Right ventricle myocardium inferior (tissue), 1 donor: ENCODE measurements around the gene PLEKHG2. TPM values are rescaled to one million over a fixed set of nuclear protein-coding genes. Genes with fewer than 3 reads are reported as not detected.

Experiments used
- ATAC-seq: fragments of 200-7000 bp; cut with Tn5 transposase; one replicate; pipeline ENCODE4 v1.9.1; 2020; ENCODE audit warnings: mild to moderate bottlenecking, moderate library complexity
- DNase-seq: peaks from one replicate; pipeline ENCODE4 v3.0.0; 2021; ENCODE audit errors: missing footprints
- intact Hi-C: fragments of 100-400 bp; cut with DNase I; formaldehyde crosslinking; loops from one replicate; pipeline ENCODE4 v1.11.0; 2022
- total RNA-seq: library from RNA; stranded (reverse); fragmentation: NEBNext Ultra II Directional; extraction: Animal tissue kit (Norgen Biotek cat#: 25700); gene quantifications from one replicate; pipeline ENCODE4 v1.2.1, GENCODE V29; 2021
- donor health status: DM: no; HTN: yes; CAD: no; lungs with severe emphysema.

The PLEKHG2 gene
- total RNA-seq, 1 donor from 2014 or later: 10.4 TPM

DNA sequence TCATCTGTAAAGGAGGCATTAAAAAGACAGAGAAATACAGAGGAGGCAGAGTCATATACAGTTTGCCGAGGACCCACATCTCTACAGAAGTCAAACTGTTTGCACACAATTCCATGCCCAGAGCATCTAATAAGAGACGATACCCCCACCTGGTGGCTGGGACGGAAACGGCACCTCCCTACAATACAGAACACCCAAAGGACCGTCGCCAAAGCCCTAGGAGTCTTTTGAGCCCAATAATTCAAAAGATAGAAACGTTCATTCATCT is 703 bp upstream of the PLEKHG2 start:
- intact Hi-C loops: loop anchor here (1.0 to 5.0 kb wide), 5 partner anchors 8 to 284 kb away; partner anchors contain the start of genes PAK4, RPS16 and SAMD4B

DNA sequence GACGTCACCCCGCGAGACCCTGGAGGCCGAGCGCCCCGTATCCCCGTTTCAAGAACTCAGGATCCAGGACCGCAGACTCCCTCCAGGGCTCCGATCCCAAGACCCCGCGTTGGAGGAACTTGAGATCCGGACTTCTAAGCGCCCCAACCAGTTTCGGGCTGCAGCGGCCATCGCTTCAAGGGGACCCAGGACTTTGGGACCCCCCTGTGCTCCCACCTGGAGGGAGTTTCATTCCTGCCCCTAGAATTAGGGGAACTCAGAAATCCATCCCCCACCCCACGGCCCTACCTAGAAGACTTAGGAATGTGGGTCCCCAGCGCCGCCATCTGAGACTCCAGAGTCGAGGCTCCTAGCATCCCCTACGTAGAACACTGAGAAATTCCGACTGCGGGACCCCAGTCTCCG is 400 bp downstream of the PLEKHG2 start:
- intact Hi-C loops: loop anchor here (1.0 to 5.0 kb wide), 4 partner anchors 10 to 286 kb away; partner anchors contain the start of genes PAK4, RPS16 and SAMD4B
- no peak for DNase-seq
- ATAC-seq: no peak

More for the DNA sequence above, 703 bp upstream of the PLEKHG2 start:
- DNase-seq (peak; percentile 93), ATAC-seq (peak; percentile 38)

DNA sequence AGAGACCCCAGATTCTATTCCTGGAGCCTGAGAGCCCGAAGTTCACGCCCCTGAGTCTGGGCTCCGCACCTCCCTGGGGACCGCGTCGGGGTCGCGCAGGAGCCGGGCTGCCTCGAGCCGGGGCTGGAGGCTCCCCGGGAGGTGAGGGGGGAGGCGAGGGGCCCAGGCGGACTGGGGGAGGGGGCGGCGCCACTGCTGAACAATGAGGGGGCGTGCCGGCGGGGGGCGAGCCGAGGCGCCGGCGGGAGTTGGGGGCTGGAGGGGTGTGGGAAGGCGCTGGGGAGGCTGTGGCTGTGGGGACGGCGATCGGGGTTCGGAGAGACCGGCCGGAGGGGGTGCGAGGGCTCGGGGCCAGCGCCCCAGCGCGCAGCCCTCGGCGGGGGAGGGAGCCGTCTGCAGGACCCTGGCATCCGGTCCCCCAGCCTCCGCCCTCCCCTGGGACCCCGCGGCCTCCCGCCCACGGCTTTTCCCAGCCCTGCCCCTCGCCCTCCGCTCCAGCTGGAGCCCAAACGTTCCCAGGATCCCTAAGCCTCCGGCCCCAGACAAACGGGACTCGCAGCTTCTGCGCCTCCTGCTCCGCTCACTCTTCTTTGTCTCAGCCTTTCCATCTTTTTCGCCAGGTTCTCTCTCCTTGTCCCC is 922 bp downstream of the PLEKHG2 start:
- ATAC-seq (no peak), DNase-seq (peak; percentile 87)
- intact Hi-C loops: loop anchor here (2.0 to 5.0 kb wide), 3 partner anchors 21 to 286 kb away; partner anchors contain the start of genes PAK4, RPS16 and SAMD4B

DNA sequence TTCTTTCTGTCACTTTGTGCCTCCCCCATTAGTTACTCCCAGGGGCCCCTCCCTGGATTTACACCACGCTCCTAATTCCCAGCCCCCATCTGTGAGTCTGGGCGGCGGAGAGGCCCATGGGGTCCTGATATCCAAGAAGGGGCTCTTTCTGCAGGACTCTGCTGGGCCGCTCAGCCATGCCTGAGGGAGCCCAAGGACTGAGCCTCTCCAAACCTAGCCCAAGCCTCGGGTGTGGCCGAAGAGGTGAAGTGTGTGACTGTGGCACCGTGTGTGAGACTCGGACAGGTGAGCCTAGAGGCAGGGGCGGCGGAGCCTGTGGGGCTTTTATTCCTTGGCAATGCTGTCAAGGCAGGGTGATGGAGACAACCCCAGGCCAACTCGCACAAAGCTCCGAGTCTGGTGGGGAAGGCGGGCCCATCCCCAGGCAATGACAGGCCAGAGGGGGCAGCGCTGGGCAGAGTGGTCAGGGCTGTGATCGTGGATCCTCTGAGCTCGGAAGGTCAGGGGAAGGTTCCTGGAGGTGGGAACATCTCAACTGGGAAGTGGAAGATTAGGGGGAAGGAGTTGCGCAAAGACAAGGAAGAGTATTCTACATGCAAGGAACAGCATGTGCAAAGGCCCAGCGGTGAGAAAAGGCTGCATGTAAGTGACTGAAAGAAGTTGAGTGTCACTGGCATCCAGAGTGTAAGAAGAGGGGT is 1.6 kb downstream of the PLEKHG2 start:
- ATAC-seq (no peak), DNase-seq (peak; percentile 60)
- intact Hi-C loops: loop anchor here (2.0 to 5.0 kb wide), 3 partner anchors 21 to 287 kb away; partner anchors contain the start of genes PAK4, RPS16 and SAMD4B

DNA sequence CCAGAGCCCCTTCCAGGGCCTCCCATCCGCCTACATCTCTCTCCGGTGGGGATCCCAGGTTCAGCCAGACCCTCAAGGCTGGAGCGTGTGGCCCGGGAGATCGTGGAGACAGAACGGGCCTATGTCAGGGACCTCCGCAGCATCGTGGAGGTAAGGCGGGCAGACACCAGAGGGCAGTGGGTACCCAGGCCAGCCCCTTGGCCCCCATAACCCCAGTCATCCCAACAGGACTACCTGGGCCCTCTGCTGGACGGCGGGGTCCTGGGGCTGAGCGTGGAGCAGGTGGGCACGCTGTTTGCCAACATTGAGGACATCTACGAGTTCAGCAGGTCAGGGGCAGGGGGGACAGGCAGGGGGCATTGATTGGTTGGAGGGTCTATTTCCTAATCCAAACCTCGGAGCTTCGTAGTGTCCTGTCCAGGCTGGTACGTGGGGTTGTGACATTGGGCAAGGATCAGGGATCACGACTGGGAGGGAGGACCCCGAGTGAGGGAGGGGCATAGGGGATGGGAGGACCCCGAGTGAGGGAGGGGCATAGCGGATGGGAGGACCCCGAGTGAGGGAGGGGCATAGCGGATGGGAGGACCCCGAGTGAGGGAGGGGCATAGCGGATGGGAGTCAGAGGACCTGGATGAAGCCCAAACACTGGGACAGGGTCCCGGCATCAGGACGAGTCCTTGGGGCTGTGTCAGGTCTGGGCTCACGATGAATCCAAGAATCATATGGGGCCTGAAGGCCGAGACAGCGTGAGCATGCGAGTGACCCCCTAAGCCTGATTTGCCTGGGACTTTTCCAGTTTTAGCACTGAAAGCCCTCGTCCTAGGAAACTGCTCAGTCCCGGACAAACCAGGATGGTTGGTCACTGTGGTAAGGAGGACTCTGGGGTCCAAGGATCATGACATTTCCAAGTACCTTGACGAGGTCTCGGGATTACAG is 2.9 kb downstream of the PLEKHG2 start:
- DNase-seq: peak; percentile 58
- ATAC-seq: no peak
- intact Hi-C loops: no loop called here

DNA sequence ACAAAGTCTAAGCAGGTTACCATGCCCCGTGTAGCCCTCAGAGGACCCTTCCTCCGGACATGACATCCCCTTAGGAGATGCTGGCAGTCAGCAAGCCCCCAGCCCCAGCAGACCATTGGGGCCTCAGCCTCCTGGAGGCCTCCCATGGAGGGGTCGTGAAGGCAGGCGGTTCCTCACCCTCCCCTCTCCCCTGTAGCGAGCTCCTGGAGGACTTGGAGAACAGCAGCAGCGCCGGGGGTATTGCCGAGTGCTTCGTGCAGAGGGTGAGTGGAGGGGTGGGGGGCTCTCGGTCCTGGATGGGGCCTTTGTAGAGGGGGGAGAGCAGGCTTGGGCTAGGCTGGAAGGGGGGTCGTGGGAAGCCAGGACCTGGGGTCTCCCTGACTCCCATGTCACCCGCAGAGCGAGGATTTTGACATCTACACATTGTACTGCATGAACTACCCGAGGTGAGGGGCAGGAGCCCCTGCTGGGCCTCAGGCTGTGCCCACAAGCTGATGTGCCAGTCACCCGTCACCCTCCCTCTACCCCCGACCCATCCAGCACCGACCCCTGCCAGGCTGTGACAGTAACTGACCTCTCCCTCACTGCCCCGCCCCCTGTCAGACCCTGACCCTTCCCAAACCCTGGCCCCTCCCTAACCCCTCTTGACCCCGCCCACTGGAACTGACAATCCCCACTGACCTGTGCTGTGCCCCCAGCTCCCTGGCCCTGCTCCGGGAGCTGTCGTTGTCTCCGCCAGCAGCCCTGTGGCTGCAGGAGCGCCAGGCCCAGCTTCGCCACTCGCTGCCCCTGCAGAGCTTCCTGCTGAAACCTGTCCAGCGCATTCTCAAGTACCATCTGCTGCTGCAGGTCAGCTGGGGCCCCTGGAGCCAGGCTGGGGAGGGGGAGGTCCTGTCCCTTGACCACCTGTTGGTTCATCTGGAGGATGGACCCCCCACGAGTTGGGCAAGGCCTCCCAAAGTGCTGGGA is 4.0 kb downstream of the PLEKHG2 start:
- DNase-seq: peak; percentile 47
- ATAC-seq: no peak
- intact Hi-C loops: no loop called here

DNA sequence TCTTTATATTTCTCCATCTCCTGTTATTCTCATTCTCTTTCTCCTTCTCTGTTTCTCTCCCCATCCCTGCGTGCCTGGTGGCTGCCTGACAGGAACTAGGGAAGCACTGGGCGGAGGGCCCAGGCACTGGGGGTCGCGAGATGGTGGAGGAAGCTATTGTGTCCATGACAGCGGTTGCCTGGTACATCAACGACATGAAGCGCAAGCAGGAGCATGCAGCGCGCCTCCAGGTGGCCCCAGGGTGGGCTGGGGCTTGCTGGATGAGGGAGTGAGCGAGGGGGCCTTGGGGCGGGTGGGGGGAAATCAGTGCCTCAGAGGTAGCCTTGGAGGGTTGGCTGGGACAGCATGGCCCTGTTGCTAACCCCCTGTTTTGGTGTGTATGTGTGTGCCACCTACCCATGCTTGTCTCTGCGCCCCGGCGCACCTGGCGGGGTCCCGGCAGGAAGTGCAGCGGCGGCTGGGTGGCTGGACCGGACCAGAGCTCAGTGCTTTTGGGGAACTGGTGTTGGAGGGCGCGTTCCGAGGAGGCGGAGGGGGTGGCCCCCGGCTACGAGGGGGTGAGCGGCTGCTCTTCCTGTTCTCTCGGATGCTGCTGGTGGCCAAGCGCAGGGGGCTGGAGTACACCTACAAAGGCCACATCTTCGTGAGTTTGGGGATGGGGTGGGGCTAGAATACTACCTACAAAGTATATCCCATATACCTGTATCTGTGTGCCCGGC is 5.2 kb downstream of the PLEKHG2 start:
- ATAC-seq (no peak), DNase-seq (no peak)
- intact Hi-C loops: no loop called here

DNA sequence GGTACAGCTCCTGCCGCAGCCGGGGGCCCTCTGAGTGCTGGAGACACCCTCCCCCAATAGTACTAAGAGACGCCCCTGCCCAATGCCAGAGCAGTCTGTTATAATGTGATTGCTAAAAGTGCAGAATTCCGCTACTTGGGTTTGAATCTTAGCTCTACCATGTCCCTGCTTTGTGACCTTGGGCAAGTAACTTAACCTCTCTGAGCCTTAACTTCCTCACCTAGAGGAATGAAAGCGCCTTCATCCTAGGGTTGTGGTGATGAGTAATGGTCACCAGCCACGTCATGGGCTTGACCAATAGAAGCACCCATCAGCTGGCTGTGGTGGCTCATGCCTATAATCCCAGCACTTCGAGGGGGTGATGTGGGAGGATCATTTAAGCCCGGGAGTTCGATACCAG is 6.5 kb downstream of the PLEKHG2 start:
- DNase-seq: no peak
- intact Hi-C loops: no loop called here

DNA sequence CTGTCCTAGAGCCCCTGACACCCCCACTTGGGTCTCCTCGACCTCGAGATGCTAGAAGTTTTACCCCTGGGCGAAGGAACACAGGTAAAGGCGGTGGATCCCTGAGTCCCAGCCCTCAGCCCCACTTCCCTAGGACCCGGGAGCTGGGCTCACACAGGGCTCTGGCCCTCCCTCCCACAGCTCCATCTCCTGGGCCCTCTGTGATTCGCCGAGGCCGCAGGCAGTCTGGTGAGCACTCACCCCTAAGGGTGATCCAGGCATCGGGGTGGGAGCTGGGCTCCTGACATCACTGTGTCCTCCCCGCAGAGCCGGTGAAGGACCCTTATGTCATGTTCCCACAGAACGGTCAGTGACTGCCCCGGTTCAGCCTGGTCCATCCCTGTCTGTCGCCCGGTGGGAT is 8.3 kb downstream of the PLEKHG2 start:
- ATAC-seq: no peak
- DNase-seq: peak; percentile 49
- intact Hi-C loops: no loop called here

More for the DNA sequence above, 6.5 kb downstream of the PLEKHG2 start:
- ATAC-seq: no peak

DNA sequence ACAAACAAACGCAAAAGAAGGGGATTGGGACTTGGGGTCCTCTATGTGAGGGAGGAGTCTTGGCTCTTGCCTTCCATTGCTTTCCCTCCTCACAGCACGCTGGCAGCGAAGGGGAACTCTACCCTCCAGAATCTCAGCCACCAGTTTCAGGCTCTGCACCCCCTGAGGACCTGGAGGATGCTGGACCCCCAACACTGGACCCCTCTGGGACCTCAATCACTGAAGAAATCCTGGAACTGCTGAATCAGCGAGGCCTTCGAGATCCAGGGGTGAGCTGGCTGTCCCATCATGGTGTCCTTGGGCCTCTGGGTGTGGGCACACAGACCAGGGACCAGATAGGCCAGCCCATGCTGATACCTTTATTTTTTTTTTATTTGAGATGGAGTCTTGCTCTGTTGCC is 9.6 kb downstream of the PLEKHG2 start:
- intact Hi-C loops: no loop called here
- DNase-seq: no peak
- no peak for ATAC-seq

DNA sequence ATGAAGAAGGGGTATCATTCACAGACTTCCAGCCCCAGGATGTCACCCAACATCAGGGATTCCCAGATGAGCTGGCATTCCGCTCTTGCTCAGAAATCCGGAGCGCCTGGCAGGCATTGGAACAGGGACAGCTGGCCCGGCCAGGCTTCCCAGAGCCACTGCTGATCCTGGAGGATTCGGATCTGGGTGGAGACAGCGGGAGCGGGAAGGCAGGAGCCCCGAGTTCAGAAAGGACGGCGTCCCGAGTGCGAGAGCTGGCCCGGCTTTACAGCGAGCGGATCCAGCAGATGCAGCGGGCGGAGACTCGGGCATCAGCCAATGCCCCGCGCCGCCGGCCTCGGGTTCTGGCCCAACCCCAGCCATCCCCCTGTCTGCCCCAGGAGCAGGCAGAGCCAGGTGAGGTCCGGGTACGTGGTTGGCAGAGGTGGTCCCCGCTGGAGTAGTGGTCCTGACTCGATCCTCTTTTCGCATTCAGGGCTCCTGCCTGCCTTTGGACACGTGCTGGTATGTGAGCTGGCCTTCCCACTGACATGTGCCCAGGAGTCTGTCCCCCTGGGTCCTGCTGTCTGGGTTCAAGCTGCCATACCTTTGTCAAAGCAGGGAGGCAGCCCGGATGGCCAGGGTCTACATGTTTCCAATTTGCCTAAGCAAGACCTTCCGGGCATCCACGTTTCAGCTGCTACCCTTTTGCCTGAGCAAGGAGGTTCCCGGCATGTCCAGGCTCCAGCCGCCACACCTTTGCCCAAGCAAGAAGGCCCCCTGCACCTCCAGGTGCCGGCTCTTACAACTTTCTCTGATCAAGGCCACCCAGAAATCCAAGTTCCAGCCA is 11.0 kb downstream of the PLEKHG2 start:
- no peak for DNase-seq
- intact Hi-C loops: no loop called here
- no peak for ATAC-seq

DNA sequence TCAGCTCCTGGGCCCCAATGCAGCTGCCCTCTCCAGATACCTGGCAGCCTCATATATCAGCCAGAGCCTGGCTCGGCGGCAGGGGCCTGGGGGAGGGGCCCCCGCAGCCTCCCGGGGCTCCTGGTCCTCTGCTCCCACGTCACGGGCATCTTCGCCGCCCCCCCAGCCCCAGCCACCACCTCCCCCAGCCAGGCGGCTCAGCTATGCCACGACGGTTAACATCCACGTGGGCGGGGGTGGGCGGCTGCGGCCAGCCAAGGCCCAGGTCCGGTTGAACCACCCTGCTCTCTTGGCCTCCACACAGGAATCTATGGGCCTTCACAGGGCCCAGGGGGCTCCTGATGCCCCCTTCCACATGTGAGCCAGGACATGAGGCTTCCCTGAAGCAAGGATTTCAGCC is 12.5 kb downstream of the PLEKHG2 start:
- no peak for ATAC-seq
- no peak for DNase-seq
- intact Hi-C loops: no loop called here

DNA sequence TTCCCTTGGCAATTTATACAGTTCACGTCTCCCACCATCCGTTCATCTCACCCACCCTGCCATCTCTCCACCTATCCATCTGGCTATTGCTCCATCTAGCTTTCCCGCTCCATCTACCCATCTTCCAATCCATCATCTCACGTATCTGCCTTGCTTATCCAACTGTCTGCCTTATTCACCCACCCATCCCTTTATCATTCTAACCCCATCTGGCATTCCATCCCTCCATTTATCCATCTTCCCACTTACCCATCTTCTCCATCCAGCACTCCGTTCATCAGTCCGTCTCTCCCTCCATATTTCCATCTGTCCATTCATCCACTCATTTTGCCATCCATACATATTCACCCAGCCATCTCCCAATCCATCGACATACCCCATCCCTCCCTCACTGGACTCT is 13.3 kb downstream of the PLEKHG2 start:
- ATAC-seq (no peak), DNase-seq (no peak)
- intact Hi-C loops: no loop called here

DNA sequence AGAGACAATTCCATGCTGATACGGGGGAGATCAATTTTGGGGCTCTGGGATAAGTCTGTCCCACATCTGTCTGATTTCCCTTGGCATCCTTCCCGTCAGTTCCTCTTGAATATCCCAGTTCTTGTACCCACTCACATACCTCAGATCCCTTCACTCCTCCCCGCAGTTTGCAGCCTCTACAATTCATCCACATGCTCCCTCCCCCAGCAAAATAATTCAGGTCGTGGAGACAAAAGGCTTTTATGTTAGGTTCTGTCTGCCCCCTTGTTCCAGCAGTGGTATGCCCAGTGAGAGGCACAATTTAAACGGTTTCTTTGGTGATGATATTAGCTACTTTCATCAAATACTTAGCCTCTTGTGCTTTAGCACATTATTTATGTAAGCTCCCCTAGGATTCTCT is 13.7 kb downstream of the PLEKHG2 start:
- DNase-seq (no peak), ATAC-seq (no peak)
- intact Hi-C loops: no loop called here

DNA sequence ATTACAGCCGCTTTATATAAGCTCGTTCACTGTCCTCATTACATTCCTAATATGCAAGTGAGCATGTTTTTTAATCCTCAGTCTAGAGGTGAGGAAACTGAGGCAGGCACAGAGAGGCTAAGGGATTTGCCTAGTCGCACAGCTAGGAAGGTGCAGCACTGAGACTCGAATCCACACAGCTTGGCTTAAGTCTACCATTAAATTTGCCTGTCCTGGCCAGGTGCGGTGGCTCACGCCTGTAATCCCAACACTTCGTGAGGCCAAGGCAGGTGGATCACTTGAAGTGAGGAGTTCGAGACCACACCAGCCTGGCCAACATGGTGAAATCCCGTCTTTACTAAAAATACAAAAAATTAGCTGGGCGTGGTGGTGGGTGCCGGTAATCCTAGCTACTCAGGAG is 15.2 kb downstream of the PLEKHG2 start:
- intact Hi-C loops: no loop called here
- DNase-seq (no peak), ATAC-seq (no peak)

DNA sequence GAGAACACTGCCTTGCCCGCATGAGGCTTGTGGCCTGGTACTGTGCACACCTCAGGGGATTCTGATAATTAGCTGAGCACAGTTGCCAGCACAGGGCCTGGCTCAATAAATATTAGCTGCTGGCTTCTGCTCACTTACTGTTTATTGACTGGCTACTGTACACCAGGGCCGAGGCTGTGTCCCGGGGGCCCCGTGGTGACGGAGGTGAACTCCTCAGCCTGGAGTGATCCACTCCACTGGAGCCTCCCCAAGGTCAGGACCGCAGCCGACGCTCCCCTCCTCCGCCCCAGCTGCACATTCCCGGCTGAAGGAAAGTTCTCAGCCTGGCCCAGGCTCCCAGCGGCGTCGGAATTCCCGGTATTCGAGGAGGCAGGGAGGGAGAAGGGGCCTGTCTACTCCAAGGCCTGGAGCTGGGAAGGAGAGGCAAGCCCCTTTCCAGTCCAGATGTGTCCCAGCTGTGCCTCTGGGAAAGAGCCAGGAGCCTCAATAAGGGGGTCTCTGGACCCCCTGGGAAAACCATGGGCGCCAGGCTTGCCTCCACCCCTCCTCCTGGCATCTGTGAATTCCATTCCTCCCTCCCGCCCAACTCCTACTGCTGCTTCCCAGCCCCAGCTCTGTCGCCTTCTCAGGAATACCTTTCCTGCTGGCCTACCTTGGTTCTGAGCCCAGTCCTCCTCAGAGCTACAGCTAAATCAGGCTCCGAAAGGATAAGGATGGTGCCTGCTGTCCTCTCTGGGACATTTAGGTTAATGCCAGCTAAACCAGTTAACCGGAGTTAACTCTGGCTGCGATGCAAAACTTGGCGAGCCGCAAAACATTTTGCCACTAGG is 16.0 kb downstream of the PLEKHG2 start:
- intact Hi-C loops: no loop called here
- DNase-seq: peak; percentile 78
- peak; percentile 89 for ATAC-seq
